Esophagus squamous epithelium (tissue), 4 donors: ENCODE data around the gene NEFH.

ENCODE experiments used
- POLR2A ChIP-seq, 4 donors: fragments of 450-650 bp; IDR thresholded peaks; one replicate each; pipeline ENCODE4 v1.6.1; 2017; ENCODE audit warnings: antibody characterized with exemption in 4 of 4, mild to moderate bottlenecking in 4 of 4, moderate library complexity in 3 of 4
- TF ChIP-seq, protein P1 (sequence below), 6 experiments: fragments of 450-650 bp in 4 of 6; fragments of 200-600 bp in 2 of 6; sonication (generic) in 2 of 6; IDR thresholded peaks; one replicate each; pipeline ENCODE4 v1.5.1; 2016 to 2019; ENCODE audit warnings: antibody characterized with exemption in 6 of 6, mild to moderate bottlenecking in 4 of 6, moderate library complexity in 4 of 6

DNA sequence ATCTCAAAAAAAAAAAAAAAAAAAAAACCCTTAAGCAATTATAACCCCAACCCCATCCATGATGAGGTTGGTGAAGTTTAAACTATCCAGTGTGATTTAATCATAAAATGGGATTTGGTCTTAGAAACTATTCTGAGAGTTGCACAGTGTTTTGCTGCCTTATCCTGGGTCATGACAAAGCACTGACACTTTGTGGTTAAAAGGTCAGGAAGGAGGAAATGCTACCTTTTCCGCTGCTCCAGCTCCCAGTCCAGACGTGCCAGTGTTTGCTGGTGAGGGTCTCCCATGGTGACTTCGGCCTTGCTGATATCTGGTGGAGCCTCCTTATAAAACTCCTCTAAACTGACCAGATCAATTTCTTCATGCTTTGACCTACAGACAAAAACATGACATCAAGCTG, 59.1 kb downstream of the NEFH start:
- TF ChIP-seq, protein P1, sequence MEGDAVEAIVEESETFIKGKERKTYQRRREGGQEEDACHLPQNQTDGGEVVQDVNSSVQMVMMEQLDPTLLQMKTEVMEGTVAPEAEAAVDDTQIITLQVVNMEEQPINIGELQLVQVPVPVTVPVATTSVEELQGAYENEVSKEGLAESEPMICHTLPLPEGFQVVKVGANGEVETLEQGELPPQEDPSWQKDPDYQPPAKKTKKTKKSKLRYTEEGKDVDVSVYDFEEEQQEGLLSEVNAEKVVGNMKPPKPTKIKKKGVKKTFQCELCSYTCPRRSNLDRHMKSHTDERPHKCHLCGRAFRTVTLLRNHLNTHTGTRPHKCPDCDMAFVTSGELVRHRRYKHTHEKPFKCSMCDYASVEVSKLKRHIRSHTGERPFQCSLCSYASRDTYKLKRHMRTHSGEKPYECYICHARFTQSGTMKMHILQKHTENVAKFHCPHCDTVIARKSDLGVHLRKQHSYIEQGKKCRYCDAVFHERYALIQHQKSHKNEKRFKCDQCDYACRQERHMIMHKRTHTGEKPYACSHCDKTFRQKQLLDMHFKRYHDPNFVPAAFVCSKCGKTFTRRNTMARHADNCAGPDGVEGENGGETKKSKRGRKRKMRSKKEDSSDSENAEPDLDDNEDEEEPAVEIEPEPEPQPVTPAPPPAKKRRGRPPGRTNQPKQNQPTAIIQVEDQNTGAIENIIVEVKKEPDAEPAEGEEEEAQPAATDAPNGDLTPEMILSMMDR (IDR thresholded peaks at IDR 0.05) = no peak
- no peak for TF ChIP-seq POLR2A (IDR thresholded peaks at IDR 0.05)
